ENCODE measurements around the gene ZNF844. TPM values are rescaled to one million over a fixed set of nuclear protein-coding genes. Genes with fewer than 3 reads are reported as not detected.
A peak's percentile ranks its signal among the peaks of the same experiment; 100 is the strongest.

ZNF844 gene
- total RNA-seq, 1 donor from 2014 or later: 20.7 TPM

GRCh38 chr19:12035220-12036172 lies 29.0 kb upstream of the ZNF844 start, which contains the start of gene ZNF433:
Gene ZNF433 (minus strand): TSS chr19:12035679. CDS start chr19:12035539, 140 bp downstream.
- no peaks in the 10 kb centered on the region for H3K9me3 Mint-ChIP-seq

GRCh38 chr19:12042893-12043292 lies 21.6 kb upstream of the ZNF844 start:
- TF ChIP-seq CTCF (conservative IDR thresholded peaks at IDR 0.05): no peak
- DNase-seq (ENCODE audit: extremely low spot score, unreplicated experiment): no peak
- peaks cover 38% of the 10 kb centered on the region for H3K36me3 Mint-ChIP-seq
- no peak overlapping the region for H3K27ac Mint-ChIP-seq
- no peak overlapping the region for H3K4me3 Mint-ChIP-seq
- H3K4me1 Mint-ChIP-seq (ENCODE audit: unreplicated experiment): no peaks in the 10 kb centered on the region
- H3K9me3 Mint-ChIP-seq: peaks cover 12% of the 10 kb centered on the region
- no peaks in the 10 kb centered on the region for H3K27me3 Mint-ChIP-seq

More at GRCh38 chr19:12035220-12036172, 29.0 kb upstream of the ZNF844 start, which contains the start of gene ZNF433:
- Mint-ChIP-seq H3K27me3 (no peaks in the 10 kb centered on the region), H3K27ac (peak within 1 kb of the TSS; percentile 90), H3K4me1 (ENCODE audit: unreplicated experiment) (peaks cover 7% of the 10 kb centered on the region), H3K36me3 (peaks cover 26% of the 10 kb centered on the region), H3K4me3 (peak within 1 kb of the TSS; percentile 92)
- DNase-seq (ENCODE audit: extremely low spot score, unreplicated experiment): peak; percentile 94
- TF ChIP-seq CTCF (conservative IDR thresholded peaks at IDR 0.05): peak; percentile 18

- H3K9me3 Mint-ChIP-seq: peaks cover 12% of the 10 kb centered on the region
- TF ChIP-seq CTCF (conservative IDR thresholded peaks at IDR 0.05): no peak
- H3K36me3 Mint-ChIP-seq: peaks cover 39% of the 10 kb centered on the region
- no peaks in the 10 kb centered on the region for H3K4me1 Mint-ChIP-seq (ENCODE audit: unreplicated experiment)
- DNase-seq (ENCODE audit: extremely low spot score, unreplicated experiment): no peak
- no peak overlapping the region for H3K4me3 Mint-ChIP-seq
- no peaks in the 10 kb centered on the region for H3K27me3 Mint-ChIP-seq
- H3K27ac Mint-ChIP-seq: no peak overlapping the region
These were observed 20.6 kb upstream of the ZNF844 start for GRCh38 chr19:12043752-12044422.

GRCh38 chr19:12047868-12048267 lies 16.7 kb upstream of the ZNF844 start:
- no peak for TF ChIP-seq CTCF (conservative IDR thresholded peaks at IDR 0.05)
- no peak overlapping the region for H3K27ac Mint-ChIP-seq
- H3K27me3 Mint-ChIP-seq: peaks cover 3% of the 10 kb centered on the region
- no peak for DNase-seq (ENCODE audit: extremely low spot score, unreplicated experiment)
- peaks cover 19% of the 10 kb centered on the region for H3K9me3 Mint-ChIP-seq
- peaks cover 40% of the 10 kb centered on the region for H3K36me3 Mint-ChIP-seq
- H3K4me3 Mint-ChIP-seq: no peak overlapping the region
- H3K4me1 Mint-ChIP-seq (ENCODE audit: unreplicated experiment): peaks cover 5% of the 10 kb centered on the region

GRCh38 chr19:12052091-12052496 lies 12.4 kb upstream of the ZNF844 start:
- H3K27me3 Mint-ChIP-seq: peaks cover 7% of the 10 kb centered on the region
- peak overlapping the region; percentile 70 for H3K27ac Mint-ChIP-seq
- peaks cover 12% of the 10 kb centered on the region for H3K4me1 Mint-ChIP-seq (ENCODE audit: unreplicated experiment)
- peak overlapping the region; percentile 90 for H3K4me3 Mint-ChIP-seq
- H3K36me3 Mint-ChIP-seq: peaks cover 14% of the 10 kb centered on the region
- no peak for TF ChIP-seq CTCF (conservative IDR thresholded peaks at IDR 0.05)
- peaks cover 10% of the 10 kb centered on the region for H3K9me3 Mint-ChIP-seq
- no peak for DNase-seq (ENCODE audit: extremely low spot score, unreplicated experiment)
